Lower leg skin (tissue), 4 donors: ENCODE data around the gene CNOT6L. TPM values are rescaled to one million over a fixed set of nuclear protein-coding genes. Genes with fewer than 3 reads are reported as not detected.

Experiments used
- DNase-seq, 2 donors: peaks; one replicate each; pipeline ENCODE4 v3.0.0-alpha.2; 2019; ENCODE audit warnings: low spot score in 2 of 2
- H3K4me3 ChIP-seq: fragments of 200-600 bp; sonication (generic); 2 replicates; pipeline ENCODE4 v1.5.1; 2017; ENCODE audit warnings: mild to moderate bottlenecking, low read depth; ENCODE audit not compliant: poor library complexity, severe bottlenecking
- POLR2A ChIP-seq, 2 donors: fragments of 450-650 bp; IDR thresholded peaks; one replicate each; pipeline ENCODE4 v1.6.1; 2016 to 2017; ENCODE audit warnings: antibody characterized with exemption in 2 of 2, mild to moderate bottlenecking in 1 of 2, moderate library complexity in 1 of 2
- WGBS, 2 donors: methylation state at CpG; one replicate each; pipeline ENCODE4 v1.1.5; 2018; 5-methylcytosine and 5-hydroxymethylcytosine counted together
- intact Hi-C: fragments of 100-400 bp; cut with DNase I; formaldehyde crosslinking; loops from one replicate; pipeline ENCODE4 v1.15.0; 2023; ENCODE audit warnings: low total_unique reads
- total RNA-seq, 4 donors: library from RNA; depleted of rRNA; stranded (reverse); fragments of >200 nt; gene quantifications; one replicate each; pipeline ENCODE4 v1.1.0, GENCODE V29; 2016
- TF ChIP-seq, protein P1 (sequence below), 3 donors: fragments of 450-650 bp; IDR thresholded peaks; one replicate each; pipeline ENCODE4 v1.5.1; 2016; ENCODE audit warnings: antibody characterized with exemption in 3 of 3, mild to moderate bottlenecking in 3 of 3, moderate library complexity in 2 of 3

CNOT6L gene
- total RNA-seq, 4 donors from 2014 or later: 27.7 to 35.5 (median 33.0) TPM

- H3K4me3 ChIP-seq: no peak overlapping the region
- DNase-seq: no peak
- intact Hi-C loops: no loop called here
- no peak for TF ChIP-seq POLR2A (IDR thresholded peaks at IDR 0.05)
- TF ChIP-seq, protein P1, sequence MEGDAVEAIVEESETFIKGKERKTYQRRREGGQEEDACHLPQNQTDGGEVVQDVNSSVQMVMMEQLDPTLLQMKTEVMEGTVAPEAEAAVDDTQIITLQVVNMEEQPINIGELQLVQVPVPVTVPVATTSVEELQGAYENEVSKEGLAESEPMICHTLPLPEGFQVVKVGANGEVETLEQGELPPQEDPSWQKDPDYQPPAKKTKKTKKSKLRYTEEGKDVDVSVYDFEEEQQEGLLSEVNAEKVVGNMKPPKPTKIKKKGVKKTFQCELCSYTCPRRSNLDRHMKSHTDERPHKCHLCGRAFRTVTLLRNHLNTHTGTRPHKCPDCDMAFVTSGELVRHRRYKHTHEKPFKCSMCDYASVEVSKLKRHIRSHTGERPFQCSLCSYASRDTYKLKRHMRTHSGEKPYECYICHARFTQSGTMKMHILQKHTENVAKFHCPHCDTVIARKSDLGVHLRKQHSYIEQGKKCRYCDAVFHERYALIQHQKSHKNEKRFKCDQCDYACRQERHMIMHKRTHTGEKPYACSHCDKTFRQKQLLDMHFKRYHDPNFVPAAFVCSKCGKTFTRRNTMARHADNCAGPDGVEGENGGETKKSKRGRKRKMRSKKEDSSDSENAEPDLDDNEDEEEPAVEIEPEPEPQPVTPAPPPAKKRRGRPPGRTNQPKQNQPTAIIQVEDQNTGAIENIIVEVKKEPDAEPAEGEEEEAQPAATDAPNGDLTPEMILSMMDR (IDR thresholded peaks at IDR 0.05): no peak
- WGBS, 2 donors: 90 to 96% methylated on average over 5 of the region's 5 CpGs
Observed at GRCh38 chr4:77798385-77798784, 20.8 kb downstream of the CNOT6L start.

DNA sequence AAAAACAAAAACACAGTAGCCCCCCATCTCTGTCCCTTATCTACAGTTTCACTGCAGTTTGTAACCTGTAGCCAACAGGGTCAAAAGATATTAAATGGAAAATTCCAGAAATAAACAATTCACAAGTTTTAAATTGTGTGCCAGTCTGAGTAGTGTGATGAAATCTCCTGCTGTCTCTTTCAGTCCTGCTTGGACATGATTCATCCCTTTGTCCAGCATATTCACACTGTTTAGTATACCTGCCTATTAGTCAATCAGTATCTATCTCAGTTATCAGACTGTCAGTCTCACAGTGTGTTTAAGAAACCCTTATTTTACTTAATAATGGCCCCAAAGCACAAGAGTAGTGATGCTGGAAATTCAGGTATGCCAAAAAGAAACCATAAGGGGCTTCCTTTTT, 21.9 kb downstream of the CNOT6L start:
- no peak for TF ChIP-seq POLR2A (IDR thresholded peaks at IDR 0.05)
- TF ChIP-seq, protein P1 (IDR thresholded peaks at IDR 0.05): no peak
- intact Hi-C loops: no loop called here
- no peak overlapping the region for H3K4me3 ChIP-seq
- DNase-seq: no peak

GRCh38 chr4:77795326-77795725, 23.8 kb downstream of the CNOT6L start:
- intact Hi-C loops: no loop called here
- 92 to 94% methylated on average over 1 of the region's 1 CpG for WGBS, 2 donors

DNA sequence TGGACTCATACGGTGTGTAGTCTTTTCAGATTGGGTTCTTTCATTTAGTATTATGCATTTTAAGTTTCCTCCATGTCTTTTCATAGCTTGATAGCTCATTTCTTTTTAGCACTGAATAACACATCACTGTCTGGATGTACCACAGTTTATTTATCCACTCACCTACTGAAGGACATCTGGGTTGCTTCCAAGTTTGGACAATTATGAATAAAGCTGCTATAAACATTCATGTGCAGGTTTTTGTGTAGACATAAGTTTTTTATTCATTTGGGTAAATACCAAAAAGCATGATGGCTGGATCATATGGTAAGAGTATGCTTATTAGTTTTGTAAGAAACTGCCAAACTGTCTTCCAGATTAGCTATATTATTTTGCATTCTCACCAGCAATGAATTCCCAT, 29.0 kb downstream of the CNOT6L start:
- TF ChIP-seq POLR2A (IDR thresholded peaks at IDR 0.05): no peak
- TF ChIP-seq, protein P1 (IDR thresholded peaks at IDR 0.05): no peak
- intact Hi-C loops: no loop called here
- no peak for DNase-seq
- WGBS, 2 donors: 84 to 87% methylated on average over 1 of the region's 1 CpG
- no peak overlapping the region for H3K4me3 ChIP-seq

More at GRCh38 chr4:77795326-77795725, 23.8 kb downstream of the CNOT6L start:
- TF ChIP-seq, protein P1 (IDR thresholded peaks at IDR 0.05): no peak
- TF ChIP-seq POLR2A (IDR thresholded peaks at IDR 0.05): no peak
- no peak for DNase-seq
- H3K4me3 ChIP-seq: no peak overlapping the region

GRCh38 chr4:77788990-77789389, 30.2 kb downstream of the CNOT6L start:
- TF ChIP-seq, protein P1 (IDR thresholded peaks at IDR 0.05): no peak
- no peak for TF ChIP-seq POLR2A (IDR thresholded peaks at IDR 0.05)
- DNase-seq: no peak
- 83 to 84% methylated on average over 2 of the region's 2 CpGs for WGBS, 2 donors
- H3K4me3 ChIP-seq: no peak overlapping the region
- intact Hi-C loops: no loop called here

DNA sequence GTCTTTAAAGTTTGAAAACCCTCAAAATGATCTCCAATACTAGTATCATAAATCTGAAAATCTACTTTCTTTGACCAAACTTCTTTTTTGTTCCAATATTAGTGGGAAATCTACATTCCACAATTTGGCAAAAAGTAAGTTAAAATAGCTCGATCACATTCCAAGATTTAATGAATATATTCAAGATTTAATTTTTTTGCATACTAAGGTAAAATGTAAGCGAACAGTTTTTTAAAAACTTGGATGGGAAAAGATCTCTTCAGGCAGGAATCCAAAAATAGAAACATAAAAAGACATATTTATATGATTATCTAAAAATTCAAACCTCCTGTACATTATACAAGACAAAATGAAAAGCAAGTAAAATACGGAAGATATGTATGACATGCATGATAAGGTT, 31.2 kb downstream of the CNOT6L start:
- intact Hi-C loops: no loop called here
- H3K4me3 ChIP-seq: no peak overlapping the region
- 41 to 54% methylated on average over 3 of the region's 3 CpGs for WGBS, 2 donors
- no peak for DNase-seq
- TF ChIP-seq POLR2A (IDR thresholded peaks at IDR 0.05): no peak
- TF ChIP-seq, protein P1 (IDR thresholded peaks at IDR 0.05): no peak
